Nephron (organoid): ENCODE measurements around the gene ANO8.

Experiments
- H3K27ac Mint-ChIP-seq, 3 experiments: 2 replicates each; pipeline ENCODE4 v1.8.0; 2020; ENCODE audit warnings: mixed read lengths in 3 of 3, mild to moderate bottlenecking in 2 of 3, moderate library complexity in 1 of 3
- H3K27me3 Mint-ChIP-seq: 2 replicates; pipeline ENCODE4 v1.8.0; 2021; ENCODE audit warnings: low read depth, mild to moderate bottlenecking, moderate library complexity, mixed read lengths
- H3K36me3 Mint-ChIP-seq: 2 replicates; pipeline ENCODE4 v1.8.0; 2020; ENCODE audit warnings: low read depth, mixed read lengths
- H3K4me1 Mint-ChIP-seq: 2 replicates; pipeline ENCODE4 v1.8.0; 2020; ENCODE audit warnings: mixed read lengths
- H3K4me3 Mint-ChIP-seq, 3 experiments: 2 replicates each; pipeline ENCODE4 v1.8.0; 2020; ENCODE audit warnings: mild to moderate bottlenecking in 3 of 3, mixed read lengths in 3 of 3, moderate library complexity in 2 of 3
- H3K9me3 Mint-ChIP-seq: 2 replicates; pipeline ENCODE4 v1.8.0; 2020; ENCODE audit warnings: mixed read lengths
- CTCF ChIP-seq, 3 experiments: fragments of 200-600 bp; sonication (generic); IDR thresholded peaks; one replicate each; pipeline ENCODE4 v1.5.0; 2021; ENCODE audit warnings: antibody characterized with exemption in 3 of 3; ENCODE audit not compliant: unreplicated experiment in 3 of 3

Gene ANO8

GRCh38 chr19:17319473-17320238, 15.0 kb downstream of the ANO8 start:
- Mint-ChIP-seq H3K4me1 (no peaks in the 10 kb centered on the region), H3K27me3 (no peaks in the 10 kb centered on the region), H3K4me3 (no peak overlapping the region), H3K36me3 (peaks cover 20% of the 10 kb centered on the region), H3K27ac (no peak overlapping the region), H3K9me3 (no peaks in the 10 kb centered on the region)
- no peak for TF ChIP-seq CTCF (IDR thresholded peaks at IDR 0.05; ENCODE audit: unreplicated experiment in 3 of 3)

GRCh38 chr19:17318966-17319365, 15.7 kb downstream of the ANO8 start:
- H3K27me3 Mint-ChIP-seq = no peaks in the 10 kb centered on the region
- H3K4me3 Mint-ChIP-seq = no peak overlapping the region
- H3K4me1 Mint-ChIP-seq = no peaks in the 10 kb centered on the region
- no peak overlapping the region for H3K27ac Mint-ChIP-seq
- TF ChIP-seq CTCF (IDR thresholded peaks at IDR 0.05; ENCODE audit: unreplicated experiment in 3 of 3) = no peak
- no peaks in the 10 kb centered on the region for H3K9me3 Mint-ChIP-seq
- H3K36me3 Mint-ChIP-seq = peaks cover 24% of the 10 kb centered on the region

- TF ChIP-seq CTCF (IDR thresholded peaks at IDR 0.05; ENCODE audit: unreplicated experiment in 3 of 3) = no peak
- H3K9me3 Mint-ChIP-seq = no peaks in the 10 kb centered on the region
- peaks cover 15% of the 10 kb centered on the region for H3K4me1 Mint-ChIP-seq
- peaks cover 21% of the 10 kb centered on the region for H3K36me3 Mint-ChIP-seq
- no peak overlapping the region for H3K27ac Mint-ChIP-seq
- H3K27me3 Mint-ChIP-seq = no peaks in the 10 kb centered on the region
- peak overlapping the region in 1 of 3 experiments; percentile 41 for H3K4me3 Mint-ChIP-seq
These were observed 20.6 kb downstream of the ANO8 start for GRCh38 chr19:17314007-17314593.

- Mint-ChIP-seq H3K4me3 (peak overlapping the region; percentile 95 to 97 (median 96)), H3K9me3 (no peaks in the 10 kb centered on the region), H3K27ac (no peak overlapping the region), H3K4me1 (peaks cover 24% of the 10 kb centered on the region), H3K27me3 (no peaks in the 10 kb centered on the region), H3K36me3 (peaks cover 21% of the 10 kb centered on the region)
- TF ChIP-seq CTCF (IDR thresholded peaks at IDR 0.05; ENCODE audit: unreplicated experiment in 3 of 3) = no peak
These were observed 22.2 kb downstream of the ANO8 start for GRCh38 chr19:17312189-17313113.

- peak overlapping the region; percentile 95 to 97 (median 96) for H3K4me3 Mint-ChIP-seq
- TF ChIP-seq CTCF (IDR thresholded peaks at IDR 0.05; ENCODE audit: unreplicated experiment in 3 of 3) = no peak
- no peaks in the 10 kb centered on the region for H3K27me3 Mint-ChIP-seq
- H3K9me3 Mint-ChIP-seq = no peaks in the 10 kb centered on the region
- peak overlapping the region in 1 of 3 experiments; percentile 60 for H3K27ac Mint-ChIP-seq
- peaks cover 21% of the 10 kb centered on the region for H3K36me3 Mint-ChIP-seq
- H3K4me1 Mint-ChIP-seq = peaks cover 24% of the 10 kb centered on the region
These were observed 23.0 kb downstream of the ANO8 start for GRCh38 chr19:17311455-17312188.
